Central memory CD8-positive, alpha-beta T cell (primary cell): ENCODE data around the gene SYT7.

Experiments used
- ATAC-seq: fragments of 150-1000 bp; cut with Tn5 transposase; replicated peaks from 2 replicates; pipeline ENCODE4 v1.10.0; 2022; ENCODE audit warnings: mild to moderate bottlenecking, moderate FRiP score, moderate number of reproducible peaks; ENCODE audit not compliant: poor library complexity, severe bottlenecking; ENCODE audit errors: extremely low read depth
- DNase-seq, 2 donors: peaks; one replicate each; pipeline ENCODE4 v3.0.0; 2021; ENCODE audit warnings: low spot score in 2 of 2
- H3K27ac Mint-ChIP-seq: one replicate; pipeline ENCODE4 v1.8.0; 2022; ENCODE audit warnings: low read depth, mild to moderate bottlenecking, moderate library complexity, mixed read lengths
- H3K27me3 Mint-ChIP-seq: one replicate; pipeline ENCODE4 v1.8.0; 2022; ENCODE audit warnings: mixed read lengths
- H3K36me3 Mint-ChIP-seq: one replicate; pipeline ENCODE4 v1.8.0; 2022; ENCODE audit warnings: mild to moderate bottlenecking, moderate library complexity, mixed read lengths; ENCODE audit not compliant: insufficient read depth
- H3K4me1 Mint-ChIP-seq: one replicate; pipeline ENCODE4 v1.8.0; 2022; ENCODE audit warnings: mixed read lengths
- H3K4me3 Mint-ChIP-seq: one replicate; pipeline ENCODE4 v1.8.0; 2022; ENCODE audit warnings: mild to moderate bottlenecking, moderate library complexity, mixed read lengths
- H3K9me3 Mint-ChIP-seq: one replicate; pipeline ENCODE4 v1.8.0; 2022; ENCODE audit warnings: mixed read lengths

SYT7 gene

DNA sequence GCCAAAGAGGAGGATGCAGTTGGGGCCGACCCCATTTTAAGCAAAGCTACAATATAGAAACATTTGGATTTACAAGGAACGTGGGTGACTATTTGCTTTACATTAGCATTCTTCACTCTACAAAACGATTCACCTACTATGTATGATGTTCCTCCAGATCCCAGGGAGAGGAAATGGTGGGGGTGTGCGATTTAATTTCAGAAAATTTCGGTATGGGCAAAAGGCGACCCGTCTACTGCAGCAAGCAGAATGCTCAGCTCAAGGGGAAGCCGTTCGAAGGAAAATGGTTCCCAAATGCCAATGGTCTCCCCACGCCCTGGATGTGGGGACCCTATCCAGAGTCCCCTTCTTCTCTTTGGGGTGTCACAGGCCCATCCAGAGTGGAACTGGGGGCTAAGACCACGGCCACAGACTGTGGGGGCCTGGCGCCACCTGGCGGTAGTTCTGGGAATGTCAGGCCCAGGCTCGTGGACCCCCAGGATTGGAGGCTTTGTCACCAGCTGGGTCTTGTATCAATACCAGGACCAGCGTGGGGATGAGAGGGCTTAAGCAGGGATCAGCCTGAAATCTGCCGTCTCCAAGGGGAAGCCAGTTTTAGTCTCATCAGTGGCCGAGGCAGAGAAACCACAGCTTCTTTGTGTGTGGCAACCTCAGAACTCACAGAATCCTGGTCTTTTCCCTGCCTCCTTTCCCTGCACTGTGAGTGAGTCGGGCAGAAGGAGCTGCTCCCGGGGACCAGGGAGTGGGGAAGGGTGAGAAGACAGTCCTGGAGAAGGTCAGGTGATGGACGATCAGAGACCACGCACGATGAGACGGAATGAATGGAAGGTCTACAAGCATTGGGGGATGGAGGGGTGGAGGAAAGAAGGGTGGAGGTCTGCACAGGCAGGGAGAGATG lies 64.0 kb downstream of the SYT7 start:
- peak overlapping the region; percentile 40 for H3K4me3 Mint-ChIP-seq
- DNase-seq, result peak; percentile 38 to 63

DNA sequence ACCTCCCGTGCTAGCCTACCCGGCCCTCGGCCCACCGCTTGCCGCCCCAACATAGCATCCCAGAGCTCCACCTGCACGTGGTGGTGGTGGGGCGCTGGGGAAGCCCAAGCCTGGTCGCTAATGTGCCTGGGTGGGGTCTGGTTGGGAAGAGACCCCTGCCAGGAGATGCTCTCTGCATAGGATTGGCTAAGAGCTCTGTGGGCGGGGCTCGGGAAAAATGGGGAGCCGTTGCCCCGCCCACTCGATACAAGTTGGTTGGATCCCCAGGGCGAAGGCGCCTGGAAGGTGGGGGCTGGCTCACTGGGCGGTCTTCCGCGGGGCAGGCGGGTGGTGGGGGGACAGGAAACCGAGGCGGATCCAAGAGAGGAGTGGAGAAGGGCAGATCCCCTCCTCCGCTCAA lies 64.7 kb downstream of the SYT7 start:
- H3K4me1 Mint-ChIP-seq, result peaks cover 9% of the 10 kb centered on the region
- no peaks in the 10 kb centered on the region for H3K36me3 Mint-ChIP-seq
- peaks cover 62% of the 10 kb centered on the region for H3K27me3 Mint-ChIP-seq
- peak; percentile 14 for ATAC-seq
- H3K4me3 Mint-ChIP-seq, result peak overlapping the region; percentile 40
- H3K9me3 Mint-ChIP-seq, result no peaks in the 10 kb centered on the region
- H3K27ac Mint-ChIP-seq, result no peak overlapping the region
- DNase-seq, result no peak

More for the DNA sequence above, 64.0 kb downstream of the SYT7 start:
- no peaks in the 10 kb centered on the region for H3K9me3 Mint-ChIP-seq
- peak; percentile 54 for ATAC-seq
- H3K27me3 Mint-ChIP-seq, result peaks cover 56% of the 10 kb centered on the region
- H3K4me1 Mint-ChIP-seq, result peaks cover 9% of the 10 kb centered on the region
- no peaks in the 10 kb centered on the region for H3K36me3 Mint-ChIP-seq
- no peak overlapping the region for H3K27ac Mint-ChIP-seq

DNA sequence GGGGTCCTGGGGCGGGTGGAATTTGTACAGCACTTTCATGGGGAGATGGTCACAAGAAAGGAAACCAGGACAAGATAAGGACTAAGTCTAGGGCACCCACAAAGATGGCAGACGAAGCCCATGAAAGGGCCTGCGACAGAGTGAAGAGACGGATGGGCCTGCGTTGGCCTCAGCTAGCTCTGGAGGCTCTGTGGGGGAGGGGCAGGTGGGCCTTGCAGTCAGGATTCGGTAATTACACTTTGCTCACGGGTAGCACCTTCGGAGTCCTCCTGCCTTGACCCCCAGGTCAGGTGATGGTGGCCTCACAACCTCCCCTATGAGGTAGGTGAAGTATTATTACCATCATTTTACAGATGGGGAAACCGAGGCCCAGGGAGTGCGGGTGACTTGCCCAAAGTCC lies 65.2 kb downstream of the SYT7 start:
- Mint-ChIP-seq H3K27ac (no peak overlapping the region), H3K9me3 (no peaks in the 10 kb centered on the region), H3K4me3 (no peak overlapping the region), H3K4me1 (peaks cover 9% of the 10 kb centered on the region), H3K27me3 (peaks cover 67% of the 10 kb centered on the region), H3K36me3 (no peaks in the 10 kb centered on the region)
- DNase-seq (no peak), ATAC-seq (no peak)

DNA sequence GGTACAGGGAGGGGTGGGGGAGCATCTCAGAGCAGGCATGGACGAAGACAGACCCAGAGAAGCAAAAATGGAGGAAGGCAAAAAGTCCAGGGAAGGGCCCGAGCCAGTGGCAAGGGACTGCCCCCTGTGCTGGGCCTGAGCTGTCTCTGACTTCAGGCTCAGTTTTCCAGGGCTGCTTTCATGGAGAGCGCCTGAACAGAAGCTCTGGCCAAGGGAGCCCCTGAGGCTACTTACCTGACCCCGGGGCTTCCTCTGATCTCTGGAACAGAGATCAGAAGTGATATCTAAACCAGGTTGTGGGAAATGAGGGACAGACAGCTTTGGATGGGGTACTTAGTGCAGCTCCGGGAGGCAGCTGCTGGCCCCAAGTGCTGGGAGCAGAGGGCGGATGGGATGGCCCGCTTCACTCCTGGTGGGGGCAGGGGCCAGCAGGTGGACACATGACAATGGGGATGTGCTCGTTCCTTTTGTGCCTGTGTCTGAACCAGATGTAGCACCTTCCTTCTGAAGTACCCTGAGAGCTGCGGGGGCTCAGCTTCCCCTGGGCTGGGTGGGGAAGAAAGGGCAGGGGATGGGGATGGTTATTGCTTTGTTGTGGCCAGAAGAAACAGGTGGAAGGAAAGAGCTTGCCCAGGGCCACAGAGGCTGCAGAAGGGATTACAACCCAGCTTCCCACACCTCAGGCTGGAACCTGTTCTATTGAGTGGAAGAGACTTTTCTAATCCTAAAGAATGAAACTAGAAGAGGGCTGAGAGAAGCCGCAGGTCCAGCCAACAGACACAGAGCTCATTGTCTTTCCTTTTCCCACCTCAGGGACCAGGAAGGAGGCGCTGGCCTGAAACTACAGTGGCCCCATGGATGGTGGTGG lies 66.6 kb downstream of the SYT7 start:
- DNase-seq (no peak), ATAC-seq (no peak)
- no peaks in the 10 kb centered on the region for H3K36me3 Mint-ChIP-seq
- peaks cover 9% of the 10 kb centered on the region for H3K4me1 Mint-ChIP-seq
- no peak overlapping the region for H3K4me3 Mint-ChIP-seq
- no peaks in the 10 kb centered on the region for H3K9me3 Mint-ChIP-seq
- H3K27me3 Mint-ChIP-seq, result peaks cover 71% of the 10 kb centered on the region
- H3K27ac Mint-ChIP-seq, result no peak overlapping the region

DNA sequence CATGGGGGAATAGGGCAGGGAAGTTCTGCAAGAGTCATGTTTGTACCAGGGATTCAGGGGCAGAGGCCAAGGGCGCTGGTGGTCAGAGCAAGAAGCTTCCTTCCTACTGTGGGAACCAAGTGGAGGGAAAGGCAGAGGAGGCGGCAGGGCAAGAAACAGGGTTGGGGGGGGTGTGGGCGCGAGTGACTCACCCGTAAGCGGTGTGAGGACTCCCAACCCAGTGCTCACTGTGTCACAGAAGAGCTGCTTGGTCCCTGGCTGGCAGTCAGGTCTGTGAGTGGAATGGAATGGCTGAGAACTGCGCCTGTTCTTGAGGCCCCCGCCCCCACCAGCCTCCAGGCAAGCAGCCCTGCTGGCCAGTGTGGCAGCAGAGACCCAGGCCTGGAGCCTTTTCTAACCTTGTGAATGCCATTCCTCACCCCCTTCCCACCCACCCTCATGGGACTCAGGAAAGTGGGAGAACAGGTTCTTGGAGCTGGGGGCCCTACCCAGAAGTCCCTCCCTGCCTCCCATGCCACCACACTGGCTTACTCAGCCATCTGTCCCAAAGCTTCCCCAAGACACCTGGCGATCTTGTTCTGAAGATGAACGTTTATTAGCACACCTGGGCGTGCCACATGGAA lies 67.6 kb downstream of the SYT7 start:
- no peak for DNase-seq
- Mint-ChIP-seq H3K27ac (peak overlapping the region; percentile 22), H3K4me1 (peaks cover 9% of the 10 kb centered on the region), H3K9me3 (no peaks in the 10 kb centered on the region), H3K4me3 (no peak overlapping the region), H3K27me3 (peaks cover 62% of the 10 kb centered on the region), H3K36me3 (no peaks in the 10 kb centered on the region)
- ATAC-seq, result no peak

DNA sequence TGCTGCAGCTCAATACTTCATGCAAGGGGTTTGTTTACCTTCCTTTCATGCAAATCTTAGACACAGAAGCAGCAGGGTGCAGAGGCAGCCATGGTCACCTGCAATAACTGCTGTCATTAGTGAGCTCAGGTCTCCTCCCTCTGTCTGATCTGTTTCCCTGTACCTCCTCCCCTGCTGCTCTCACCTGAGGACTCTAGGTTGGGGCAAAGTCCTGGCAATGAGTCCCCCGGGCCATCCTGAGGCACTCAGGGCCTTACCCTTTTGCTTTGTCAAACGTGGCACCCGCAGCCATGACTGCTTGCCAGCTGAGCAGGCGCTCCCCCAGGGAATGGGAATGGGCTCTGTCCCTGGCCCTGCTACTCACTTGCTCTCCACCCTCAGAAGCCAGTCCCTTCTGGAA lies 68.4 kb downstream of the SYT7 start:
- Mint-ChIP-seq H3K4me3 (no peak overlapping the region), H3K27me3 (peaks cover 62% of the 10 kb centered on the region), H3K27ac (peak overlapping the region; percentile 22), H3K9me3 (no peaks in the 10 kb centered on the region), H3K4me1 (peaks cover 15% of the 10 kb centered on the region), H3K36me3 (peaks cover 2% of the 10 kb centered on the region)
- DNase-seq (no peak), ATAC-seq (no peak)

DNA sequence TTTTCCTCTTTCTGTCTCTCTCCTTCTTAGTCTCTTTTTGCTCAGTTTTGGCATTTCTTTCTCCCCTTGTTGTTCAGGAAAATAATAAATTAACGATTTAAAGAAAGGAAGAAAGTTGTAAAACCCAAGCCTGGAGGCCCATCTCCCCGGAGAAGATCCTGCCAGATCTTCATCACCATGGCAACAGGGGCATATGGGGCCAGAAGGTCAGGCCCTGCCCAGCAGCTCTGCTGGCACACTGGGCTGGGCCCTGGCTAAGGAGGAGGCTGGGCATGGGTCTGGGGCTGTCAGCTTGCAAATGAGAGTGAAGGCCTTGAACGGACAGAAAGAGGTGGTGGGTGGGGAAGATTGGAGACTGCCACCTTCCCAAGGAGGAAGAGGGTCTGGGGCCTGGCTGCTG lies 69.5 kb downstream of the SYT7 start:
- no peaks in the 10 kb centered on the region for H3K9me3 Mint-ChIP-seq
- DNase-seq, result no peak
- no peak overlapping the region for H3K4me3 Mint-ChIP-seq
- H3K36me3 Mint-ChIP-seq, result peaks cover 2% of the 10 kb centered on the region
- H3K27me3 Mint-ChIP-seq, result peaks cover 64% of the 10 kb centered on the region
- ATAC-seq, result no peak
- peaks cover 6% of the 10 kb centered on the region for H3K4me1 Mint-ChIP-seq
- no peak overlapping the region for H3K27ac Mint-ChIP-seq

DNA sequence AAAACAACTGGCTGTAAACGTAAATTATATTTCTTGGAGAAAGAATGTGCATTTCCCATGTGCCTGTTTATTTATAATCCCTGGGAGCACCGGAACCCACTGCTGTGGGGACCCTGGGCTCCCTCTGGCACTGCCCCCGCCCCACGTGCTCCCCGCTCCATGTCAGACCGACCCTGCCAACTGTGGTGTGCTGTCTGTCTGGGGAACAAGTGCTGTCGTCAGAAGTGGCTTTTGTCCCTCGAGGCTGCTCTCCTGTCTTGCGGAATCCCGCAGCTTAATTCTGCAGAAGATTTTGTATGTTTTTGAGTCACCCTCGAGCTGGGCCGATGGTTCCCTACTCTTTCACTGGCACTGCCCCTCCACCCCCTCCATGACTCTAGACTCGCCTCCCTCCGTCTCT lies 69.9 kb downstream of the SYT7 start:
- ATAC-seq, result no peak
- Mint-ChIP-seq H3K36me3 (peaks cover 2% of the 10 kb centered on the region), H3K4me3 (no peak overlapping the region), H3K4me1 (peaks cover 6% of the 10 kb centered on the region), H3K27ac (no peak overlapping the region), H3K27me3 (peaks cover 68% of the 10 kb centered on the region), H3K9me3 (no peaks in the 10 kb centered on the region)
- DNase-seq, result no peak

DNA sequence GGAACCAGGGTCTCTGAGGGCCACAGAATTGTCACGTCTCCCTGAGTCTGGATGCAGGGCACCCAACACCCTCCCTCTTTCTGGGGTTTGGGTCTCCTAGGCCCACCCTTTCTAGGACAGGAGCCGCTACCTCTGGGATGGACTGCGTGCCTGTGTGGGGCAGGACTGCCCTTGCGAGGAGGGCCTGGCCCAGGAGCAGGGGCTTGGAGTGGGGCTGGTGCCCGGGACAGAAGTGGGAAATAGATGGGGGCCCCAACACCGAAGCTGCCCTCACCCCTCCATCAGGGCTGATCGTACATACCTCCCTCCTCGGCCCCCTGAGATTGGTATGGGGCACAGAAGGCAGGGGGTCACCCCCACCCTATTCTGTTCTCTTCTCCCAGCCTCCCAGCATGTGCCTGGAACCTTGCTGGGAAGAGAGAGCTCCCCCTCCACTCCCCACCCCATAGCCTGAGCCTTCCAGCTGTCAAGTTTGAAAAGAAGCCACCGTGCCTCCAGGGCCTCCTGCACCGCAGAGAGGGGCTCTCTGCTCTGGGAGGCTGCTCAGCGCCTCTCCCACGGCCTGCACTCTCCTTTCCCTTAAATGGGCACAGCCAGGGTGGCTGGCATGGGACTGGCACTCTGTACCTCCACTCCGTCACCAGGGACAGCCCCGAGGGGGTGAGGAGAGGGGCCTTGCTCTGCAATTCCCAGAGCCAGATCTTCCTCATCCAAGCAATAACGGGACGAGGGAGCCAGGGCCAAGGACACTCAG lies 70.5 kb downstream of the SYT7 start:
- DNase-seq (no peak), ATAC-seq (no peak)
- H3K36me3 Mint-ChIP-seq, result peaks cover 2% of the 10 kb centered on the region
- peaks cover 6% of the 10 kb centered on the region for H3K4me1 Mint-ChIP-seq
- H3K9me3 Mint-ChIP-seq, result no peaks in the 10 kb centered on the region
- no peak overlapping the region for H3K27ac Mint-ChIP-seq
- peaks cover 74% of the 10 kb centered on the region for H3K27me3 Mint-ChIP-seq
- H3K4me3 Mint-ChIP-seq, result peak overlapping the region; percentile 32

DNA sequence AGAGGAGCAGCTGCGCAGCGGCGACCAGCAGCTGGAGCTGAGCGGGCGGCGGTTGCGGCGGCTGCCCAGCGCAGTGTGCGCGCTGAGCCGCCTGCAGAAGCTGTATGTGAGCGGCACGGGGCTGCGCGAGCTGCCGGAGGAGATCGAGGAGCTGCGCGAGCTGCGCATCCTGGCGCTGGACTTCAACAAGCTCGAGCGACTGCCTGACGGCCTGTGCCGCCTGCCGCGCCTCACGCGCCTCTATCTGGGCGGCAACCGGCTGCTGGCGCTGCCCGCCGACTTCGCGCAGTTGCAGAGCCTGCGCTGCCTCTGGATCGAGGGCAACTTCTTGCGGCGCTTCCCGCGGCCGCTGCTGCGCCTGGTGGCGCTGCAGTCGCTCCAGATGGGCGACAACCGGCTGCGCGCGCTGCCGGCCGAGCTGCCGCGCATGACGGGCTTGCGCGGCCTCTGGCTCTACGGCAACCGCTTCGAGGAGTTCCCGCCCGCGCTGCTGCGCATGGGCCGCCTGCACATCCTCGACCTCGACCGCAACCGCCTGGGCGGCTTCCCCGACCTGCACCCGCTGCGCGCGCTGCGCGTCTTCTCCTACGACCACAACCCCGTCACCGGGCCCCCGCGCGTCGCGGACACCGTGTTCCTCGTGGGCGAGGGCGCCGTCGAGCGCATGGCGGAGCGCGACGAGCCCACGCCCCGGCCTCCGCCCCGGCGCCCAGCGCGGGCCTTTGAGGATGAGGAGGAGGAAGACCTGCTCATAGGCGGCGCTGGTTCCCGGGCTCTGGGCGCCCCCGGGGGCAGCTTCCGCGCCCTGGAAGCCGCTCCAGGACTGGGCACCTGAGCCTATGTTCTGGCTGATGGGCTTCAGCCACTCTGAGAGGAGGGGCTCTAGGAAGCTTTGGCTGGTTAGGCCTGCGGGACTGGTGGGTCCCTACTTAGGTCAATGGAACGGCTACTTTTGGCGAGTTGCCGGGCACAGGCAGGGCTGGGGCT lies 71.5 kb downstream of the SYT7 start:
- H3K27me3 Mint-ChIP-seq, result peaks cover 82% of the 10 kb centered on the region
- peaks cover 6% of the 10 kb centered on the region for H3K4me1 Mint-ChIP-seq
- peaks cover 2% of the 10 kb centered on the region for H3K36me3 Mint-ChIP-seq
- ATAC-seq, result peak; percentile 69
- no peaks in the 10 kb centered on the region for H3K9me3 Mint-ChIP-seq
- H3K27ac Mint-ChIP-seq, result no peak overlapping the region
- H3K4me3 Mint-ChIP-seq, result peak overlapping the region; percentile 32
- peak in 1 of 2 donors; percentile 15 for DNase-seq
